Natural killer cell treated with Interleukin-12 subunit alpha and Interleukin-12 subunit beta and Interleukin-15 and Interleukin-18, amount 100 ng/mL, for 72 hours (primary cell): ENCODE measurements around the gene RAB30. TPM values are rescaled to one million over a fixed set of nuclear protein-coding genes. Genes with fewer than 3 reads are reported as not detected.
A peak's percentile ranks its signal among the peaks of the same experiment; 100 is the strongest.
"Not testable (repeated sequence)": the region's sequence is repeated elsewhere in the genome, so short reads cannot be mapped to it uniquely, and the experiment has no call there.

Experiments
- ATAC-seq, 2 donors: fragments of 150-1000 bp; cut with Tn5 transposase in 1 of 2; sonication (Bioruptor Pico), chemical (Tn5 transposase) in 1 of 2; 2 replicates each; pipeline ENCODE4 v1.10.0; 2021
- DNase-seq: peaks from one replicate; pipeline ENCODE4 v3.0.0; 2022; ENCODE audit warnings: low spot score
- H3K27ac Mint-ChIP-seq, 2 donors: 1 replicate in 1 of 2; 2 replicates in 1 of 2; pipeline ENCODE4 v1.8.0; 2022; ENCODE audit warnings: mixed read lengths in 2 of 2, mild to moderate bottlenecking in 1 of 2, moderate library complexity in 1 of 2
- H3K27me3 Mint-ChIP-seq, 2 donors: 1 replicate in 1 of 2; 2 replicates in 1 of 2; pipeline ENCODE4 v1.8.0; 2022; ENCODE audit warnings: mixed read lengths in 2 of 2
- H3K36me3 Mint-ChIP-seq: one replicate; pipeline ENCODE4 v1.8.0; 2022; ENCODE audit warnings: mixed read lengths
- H3K4me1 Mint-ChIP-seq, 2 donors: 1 replicate in 1 of 2; 2 replicates in 1 of 2; pipeline ENCODE4 v1.8.0; 2022; ENCODE audit warnings: low read depth in 2 of 2, mixed read lengths in 2 of 2, mild to moderate bottlenecking in 1 of 2
- H3K4me3 Mint-ChIP-seq: one replicate; pipeline ENCODE4 v1.8.0; 2022; ENCODE audit warnings: mixed read lengths
- H3K9me3 Mint-ChIP-seq: 2 replicates; pipeline ENCODE4 v1.8.0; 2022; ENCODE audit warnings: mixed read lengths
- total RNA-seq, 2 donors: library from RNA; stranded (reverse); gene quantifications; one replicate each; pipeline ENCODE4 v1.2.3, GENCODE V29; 2022

The RAB30 gene
- total RNA-seq, 2 donors from 2014 or later, result 5.7 to 10.5 TPM

DNA sequence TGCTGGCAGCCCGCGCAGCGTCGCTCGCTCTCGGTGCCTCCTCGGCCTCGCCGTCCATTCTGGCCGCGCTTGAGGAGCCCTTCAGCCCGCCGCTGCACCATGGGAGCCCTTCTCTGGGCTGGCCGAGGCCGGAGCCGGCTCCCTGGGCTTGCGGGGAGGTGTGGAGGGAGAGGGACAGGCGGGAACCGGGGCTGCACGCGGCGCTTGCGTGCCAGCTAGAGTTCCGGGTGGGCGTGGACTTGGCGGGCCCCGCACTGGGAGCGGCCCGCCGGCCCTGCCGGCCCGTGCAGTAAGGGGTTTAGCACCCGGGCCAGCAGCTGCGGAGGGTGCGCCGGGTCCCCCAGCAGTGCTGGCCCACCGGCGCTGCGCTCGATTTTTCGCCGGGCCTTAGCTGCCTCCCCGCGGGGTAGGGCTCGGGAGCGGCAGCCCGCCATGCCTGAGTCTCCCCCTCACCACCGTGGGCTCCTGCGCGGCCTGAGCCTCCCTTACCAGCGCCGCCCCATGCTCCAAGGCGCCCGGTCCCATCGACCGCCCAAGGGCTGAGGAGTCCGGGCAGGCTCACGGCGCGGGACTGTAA is 101.1 kb downstream of the RAB30 start:
- not testable (repeated sequence) for ATAC-seq, H3K27me3 Mint-ChIP-seq, H3K36me3 Mint-ChIP-seq, H3K9me3 Mint-ChIP-seq, DNase-seq, H3K27ac Mint-ChIP-seq, H3K4me3 Mint-ChIP-seq
- peaks cover 13 to 21% of the 10 kb centered on the region in 2 donors for H3K4me1 Mint-ChIP-seq

DNA sequence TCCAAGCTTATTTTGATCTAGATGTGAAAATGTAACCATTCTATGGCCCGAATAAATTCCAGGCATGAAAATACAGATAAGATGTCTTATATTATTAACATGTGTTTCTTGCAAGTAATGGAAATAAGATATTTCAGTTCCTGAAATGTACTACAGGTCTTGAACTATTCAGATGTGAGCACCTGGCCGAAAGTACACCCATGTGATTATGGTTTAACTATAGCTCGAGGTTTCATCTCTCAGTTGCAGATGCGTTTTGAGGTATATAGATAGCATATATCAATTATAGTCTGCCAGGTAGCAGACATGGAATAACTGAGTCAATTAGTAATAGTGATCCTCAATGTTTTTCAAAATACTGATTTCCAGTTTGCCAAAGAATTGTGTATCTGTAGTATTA is 101.9 kb downstream of the RAB30 start:
- Mint-ChIP-seq H3K4me1 (peaks cover 13 to 26% of the 10 kb centered on the region in 2 donors), H3K27me3 (no peaks in the 10 kb centered on the region), H3K9me3 (no peaks in the 10 kb centered on the region), H3K27ac (no peak overlapping the region), H3K36me3 (peaks cover 5% of the 10 kb centered on the region), H3K4me3 (peak overlapping the region; percentile 30)
- DNase-seq (no peak), ATAC-seq (no peak)

DNA sequence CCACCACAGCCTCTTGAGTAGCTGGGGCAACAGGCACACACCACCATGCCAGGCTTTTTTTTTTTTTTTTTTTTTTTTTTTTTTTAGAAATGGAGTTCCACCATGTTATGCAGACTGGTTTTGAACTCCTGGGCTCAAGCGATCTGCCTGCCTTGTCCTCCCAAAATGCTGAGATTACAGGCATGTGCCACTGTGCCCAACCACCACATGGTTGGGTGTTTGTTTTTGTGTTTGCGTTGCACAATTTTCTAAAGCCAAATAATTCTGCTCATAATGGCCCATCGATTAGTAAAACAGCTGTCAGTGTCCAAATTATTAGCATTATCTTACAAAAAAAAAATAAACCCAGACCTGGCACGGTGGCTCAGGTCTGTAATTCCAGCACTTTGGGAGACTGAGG is 104.3 kb downstream of the RAB30 start:
- Mint-ChIP-seq H3K9me3 (no peaks in the 10 kb centered on the region), H3K4me3 (no peak overlapping the region), H3K36me3 (peaks cover 5% of the 10 kb centered on the region), H3K4me1 (peaks cover 15 to 37% of the 10 kb centered on the region in 2 donors), H3K27ac (no peak overlapping the region), H3K27me3 (no peaks in the 10 kb centered on the region)
- DNase-seq (no peak), ATAC-seq (no peak)

DNA sequence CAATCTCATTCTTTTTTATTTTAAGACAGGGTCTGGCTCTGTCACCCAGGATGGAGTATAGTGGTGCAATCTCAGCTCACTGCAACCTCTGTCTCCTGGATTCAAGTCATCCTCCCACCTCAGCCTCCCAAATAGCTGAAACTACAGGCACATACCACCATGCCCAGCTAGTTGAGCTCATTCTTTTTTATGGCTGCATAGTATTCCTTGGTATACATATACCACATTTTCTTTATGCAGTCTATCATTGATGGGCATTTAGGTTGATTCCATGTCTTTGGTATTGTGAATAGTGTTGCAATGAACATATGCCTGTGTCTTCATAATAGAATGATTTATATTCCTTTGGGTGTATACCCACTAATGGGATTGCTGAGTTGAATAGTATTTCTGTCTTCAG is 109.7 kb downstream of the RAB30 start:
- DNase-seq, ATAC-seq, H3K27me3 Mint-ChIP-seq: not testable (repeated sequence)

DNA sequence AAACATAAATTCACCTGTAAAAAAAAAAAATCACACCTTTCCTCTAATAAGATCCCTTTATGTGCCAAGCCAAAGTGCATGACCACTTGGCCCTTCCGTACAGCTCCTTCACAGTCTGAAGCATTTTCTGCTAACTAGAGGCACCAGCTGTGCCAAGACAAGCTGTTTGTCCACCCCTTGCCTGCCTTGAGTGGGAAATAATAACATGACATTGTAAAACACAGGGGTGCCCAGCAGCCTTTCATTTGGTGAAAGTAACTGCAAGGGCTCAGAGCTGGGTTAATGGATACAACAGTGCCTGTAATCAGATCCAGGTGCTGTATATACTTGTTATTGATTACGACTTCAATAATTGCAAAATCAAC is 110.9 kb downstream of the RAB30 start:
- Mint-ChIP-seq H3K4me1 (peaks cover 35 to 50% of the 10 kb centered on the region in 2 donors), H3K9me3 (no peaks in the 10 kb centered on the region), H3K4me3 (peak overlapping the region; percentile 68), H3K36me3 (peaks cover 12% of the 10 kb centered on the region), H3K27me3 (no peaks in the 10 kb centered on the region), H3K27ac (peak overlapping the region; percentile 68 to 79)
- ATAC-seq, result no peak
- no peak for DNase-seq

More for the DNA sequence above, 109.7 kb downstream of the RAB30 start:
- peaks cover 10% of the 10 kb centered on the region for H3K36me3 Mint-ChIP-seq
- H3K27ac Mint-ChIP-seq, H3K9me3 Mint-ChIP-seq, H3K4me3 Mint-ChIP-seq: not testable (repeated sequence)
- peaks cover 28 to 49% of the 10 kb centered on the region in 2 donors for H3K4me1 Mint-ChIP-seq

DNA sequence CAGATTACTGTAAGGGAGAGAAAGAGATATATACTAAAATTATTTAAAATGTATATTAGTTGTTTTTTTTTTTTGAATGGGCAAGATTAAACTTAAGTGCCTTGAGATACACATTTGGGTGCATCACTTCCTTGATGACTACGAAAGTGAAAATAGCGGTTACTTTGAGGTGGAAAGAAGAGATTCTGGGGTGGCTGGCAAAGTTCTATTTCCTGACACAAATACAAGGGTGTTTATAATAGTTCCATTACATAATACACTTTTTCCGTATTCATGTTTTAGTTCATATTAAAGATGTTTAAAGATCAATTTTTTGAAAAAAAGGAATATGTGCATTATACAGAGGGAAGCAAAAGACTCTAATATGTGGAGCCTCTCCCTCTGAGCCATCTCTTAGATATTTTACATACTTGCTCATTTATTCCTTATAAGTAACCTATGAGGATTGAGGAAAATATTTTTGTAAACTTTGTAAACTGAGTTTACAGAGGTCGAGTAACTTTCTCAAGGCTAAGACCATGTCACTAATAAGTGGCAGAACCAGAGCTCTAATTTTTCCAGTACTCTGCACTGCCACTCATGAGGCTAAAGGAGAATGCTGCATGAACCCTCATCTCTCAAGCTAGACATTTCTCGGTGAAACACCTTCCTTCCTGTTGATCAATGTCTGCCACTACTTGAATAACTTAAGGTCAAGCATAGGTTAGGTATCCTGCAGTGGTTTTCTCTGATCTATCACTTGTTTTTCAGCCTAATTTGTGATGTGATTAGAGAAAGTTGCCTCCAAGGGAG is 111.5 kb downstream of the RAB30 start:
- DNase-seq (no peak), ATAC-seq (peak; percentile 73 to 85)
- Mint-ChIP-seq H3K27me3 (no peaks in the 10 kb centered on the region), H3K27ac (peak overlapping the region; percentile 68 to 79), H3K36me3 (peaks cover 12% of the 10 kb centered on the region), H3K4me3 (peak overlapping the region; percentile 68), H3K4me1 (peaks cover 40 to 50% of the 10 kb centered on the region in 2 donors), H3K9me3 (peaks cover 3% of the 10 kb centered on the region)

DNA sequence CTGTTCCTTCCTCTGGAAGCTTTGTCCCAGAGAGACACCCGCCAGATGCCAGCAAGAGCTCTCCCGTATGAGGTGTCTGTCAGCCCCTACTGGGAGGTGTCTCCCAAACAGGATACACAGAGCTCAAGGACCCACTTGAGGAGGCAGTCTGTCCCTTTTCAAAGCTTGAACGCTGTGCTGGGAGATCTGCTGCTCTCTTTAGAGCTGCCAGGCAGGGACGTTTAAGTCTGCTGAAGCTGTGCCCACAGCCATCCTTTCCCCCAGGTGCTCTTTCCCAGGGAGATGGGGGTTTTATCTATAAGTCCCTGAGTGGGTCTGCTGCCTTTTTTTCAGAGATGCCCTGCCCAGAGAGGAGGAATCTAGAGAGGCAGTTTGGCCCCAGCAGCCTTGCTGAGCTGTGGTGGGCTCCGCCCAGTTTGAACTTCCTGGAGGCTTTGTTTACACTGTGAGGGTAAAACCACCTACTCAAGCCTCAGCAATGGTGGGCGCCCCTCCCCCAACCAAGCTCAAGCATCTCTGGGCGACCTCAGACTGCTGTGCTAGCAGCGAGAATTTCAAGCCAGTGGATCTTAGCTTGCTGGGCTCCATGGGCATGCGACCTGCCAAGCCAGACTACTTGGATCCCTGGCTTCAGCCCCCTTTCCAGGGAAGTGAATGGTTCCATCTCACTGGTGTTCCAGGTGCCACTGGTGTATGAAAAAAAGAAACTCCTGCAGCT is 115.8 kb downstream of the RAB30 start:
- not testable (repeated sequence) for H3K27me3 Mint-ChIP-seq, H3K4me3 Mint-ChIP-seq, DNase-seq
- H3K4me1 Mint-ChIP-seq, result peaks cover 39 to 44% of the 10 kb centered on the region in 2 donors
- H3K36me3 Mint-ChIP-seq, result peaks cover 46% of the 10 kb centered on the region
- peak overlapping the region; percentile 47 to 71 for H3K27ac Mint-ChIP-seq
- peaks cover 32% of the 10 kb centered on the region for H3K9me3 Mint-ChIP-seq
- ATAC-seq, result peak in 1 of 2 donors; percentile 49

DNA sequence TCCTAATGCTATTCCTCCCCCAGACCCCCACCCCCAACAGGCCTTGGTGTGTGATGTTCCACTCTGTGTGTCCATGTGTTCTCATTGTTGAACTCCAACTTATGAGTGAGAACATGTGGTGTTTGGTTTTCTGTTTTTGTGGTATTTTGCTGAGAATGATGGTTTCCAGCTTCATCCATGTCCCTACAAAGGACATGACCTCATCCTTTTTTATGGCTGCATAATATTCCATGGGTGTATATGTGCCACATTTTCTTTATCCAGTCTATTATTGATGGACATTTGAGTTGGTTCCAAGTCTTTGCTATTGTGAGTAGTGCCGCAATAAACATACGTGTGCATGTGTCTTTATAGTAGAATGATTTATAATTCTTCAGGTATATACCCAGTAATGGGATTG is 121.2 kb downstream of the RAB30 start:
- not testable (repeated sequence) for H3K27me3 Mint-ChIP-seq, ATAC-seq, H3K27ac Mint-ChIP-seq, H3K4me3 Mint-ChIP-seq, DNase-seq
- H3K4me1 Mint-ChIP-seq, result peaks cover 14 to 15% of the 10 kb centered on the region in 2 donors
- peaks cover 32% of the 10 kb centered on the region for H3K9me3 Mint-ChIP-seq
- H3K36me3 Mint-ChIP-seq, result peaks cover 37% of the 10 kb centered on the region

DNA sequence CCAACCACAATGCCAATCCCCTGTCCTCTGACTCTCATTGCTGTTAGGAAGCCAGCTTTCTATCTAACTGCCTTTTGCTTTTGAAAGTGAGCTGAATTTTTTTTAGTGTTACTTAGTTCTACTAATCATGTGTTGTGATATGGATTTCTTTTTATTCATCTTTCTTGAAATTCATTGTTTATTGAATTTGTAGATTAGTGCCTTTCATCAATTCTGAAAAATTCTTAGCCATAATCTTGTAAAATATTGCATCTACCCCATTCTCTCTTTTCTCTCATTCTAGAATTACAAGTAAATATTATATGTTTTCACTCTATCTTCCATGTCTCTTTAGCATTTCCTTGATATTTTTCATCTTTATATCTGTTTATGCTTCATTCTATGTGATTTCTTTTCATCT is 122.3 kb downstream of the RAB30 start:
- H3K4me1 Mint-ChIP-seq, result peaks cover 5 to 6% of the 10 kb centered on the region in 2 donors
- DNase-seq, result no peak
- H3K4me3 Mint-ChIP-seq, result no peak overlapping the region
- peaks cover 26% of the 10 kb centered on the region for H3K36me3 Mint-ChIP-seq
- no peak for ATAC-seq
- H3K27me3 Mint-ChIP-seq, result no peaks in the 10 kb centered on the region
- no peak overlapping the region for H3K27ac Mint-ChIP-seq
- H3K9me3 Mint-ChIP-seq, result peaks cover 22% of the 10 kb centered on the region

DNA sequence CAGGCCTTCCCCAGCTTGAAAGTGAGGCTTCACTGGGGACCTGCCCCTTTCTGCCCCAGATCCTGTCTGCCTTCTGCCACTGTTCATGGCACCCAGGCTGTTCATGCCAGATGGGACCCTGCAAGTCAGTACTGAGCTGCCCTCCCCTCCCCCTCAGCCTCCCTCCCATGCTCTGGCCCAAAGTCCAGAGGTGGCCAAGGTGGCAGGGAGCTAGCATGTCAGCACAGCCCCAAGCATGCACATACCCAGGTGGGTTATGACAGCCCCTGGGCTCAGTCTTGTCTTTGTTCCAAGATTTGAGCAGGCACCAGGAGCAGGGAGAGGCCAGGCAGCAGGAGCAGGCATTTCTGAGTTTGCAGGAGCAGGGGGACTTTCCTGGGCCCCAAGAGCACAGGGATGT is 126.0 kb downstream of the RAB30 start:
- ATAC-seq, result no peak
- H3K27ac Mint-ChIP-seq, result no peak overlapping the region

DNA sequence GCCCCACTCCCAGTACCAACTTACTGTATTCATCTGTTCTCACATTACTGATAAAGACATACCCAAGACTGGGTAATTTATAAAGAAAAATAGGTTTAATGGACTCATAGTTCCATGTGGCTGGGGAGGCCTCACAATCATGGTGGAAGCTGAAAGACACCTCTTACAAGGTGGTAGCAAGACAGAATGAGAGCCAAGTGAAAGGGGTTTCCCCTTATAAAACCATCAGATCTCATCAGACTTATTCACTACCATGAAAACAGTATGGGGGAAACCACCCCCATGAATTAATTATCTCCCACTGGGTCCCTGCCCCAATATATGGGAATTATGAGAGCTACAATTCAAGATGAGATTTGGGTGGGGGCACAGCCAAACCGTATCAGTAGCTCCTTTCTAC is 126.7 kb downstream of the RAB30 start:
- H3K4me1 Mint-ChIP-seq, H3K4me3 Mint-ChIP-seq, H3K27ac Mint-ChIP-seq, H3K36me3 Mint-ChIP-seq, DNase-seq, H3K9me3 Mint-ChIP-seq, ATAC-seq, H3K27me3 Mint-ChIP-seq: not testable (repeated sequence)

More for the DNA sequence above, 126.0 kb downstream of the RAB30 start:
- peaks cover 3% of the 10 kb centered on the region for H3K9me3 Mint-ChIP-seq
- peaks cover 3% of the 10 kb centered on the region for H3K36me3 Mint-ChIP-seq
- H3K4me1 Mint-ChIP-seq, result peaks cover 0 to 1% of the 10 kb centered on the region in 2 donors
- H3K27me3 Mint-ChIP-seq, result no peaks in the 10 kb centered on the region
- H3K4me3 Mint-ChIP-seq, result no peak overlapping the region
- no peak for DNase-seq

DNA sequence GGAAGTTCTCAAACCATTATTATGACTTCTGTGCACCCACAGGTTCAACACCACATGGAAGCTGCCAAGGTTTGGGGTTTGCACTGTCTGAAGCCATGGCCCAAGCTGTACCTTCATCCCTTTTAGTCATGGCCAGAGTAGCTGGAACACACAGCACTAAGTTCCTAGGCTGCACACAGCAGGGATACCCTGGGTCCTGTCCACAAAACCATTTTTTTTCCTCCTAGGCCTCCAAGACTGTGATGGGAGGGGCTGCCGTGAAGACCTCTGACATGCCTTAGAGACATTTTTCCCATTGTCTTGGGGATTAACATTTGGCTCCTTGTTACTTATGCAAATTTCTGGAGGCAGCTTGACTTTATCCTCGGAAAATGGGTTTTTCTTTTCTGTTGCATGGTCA is 127.5 kb downstream of the RAB30 start:
- Mint-ChIP-seq H3K4me3 (no peak overlapping the region), H3K27me3 (no peaks in the 10 kb centered on the region), H3K27ac (no peak overlapping the region), H3K9me3 (peaks cover 7% of the 10 kb centered on the region), H3K4me1 (peaks cover 0 to 9% of the 10 kb centered on the region in 2 donors), H3K36me3 (peaks cover 10% of the 10 kb centered on the region)
- DNase-seq, result no peak
- ATAC-seq, result no peak

DNA sequence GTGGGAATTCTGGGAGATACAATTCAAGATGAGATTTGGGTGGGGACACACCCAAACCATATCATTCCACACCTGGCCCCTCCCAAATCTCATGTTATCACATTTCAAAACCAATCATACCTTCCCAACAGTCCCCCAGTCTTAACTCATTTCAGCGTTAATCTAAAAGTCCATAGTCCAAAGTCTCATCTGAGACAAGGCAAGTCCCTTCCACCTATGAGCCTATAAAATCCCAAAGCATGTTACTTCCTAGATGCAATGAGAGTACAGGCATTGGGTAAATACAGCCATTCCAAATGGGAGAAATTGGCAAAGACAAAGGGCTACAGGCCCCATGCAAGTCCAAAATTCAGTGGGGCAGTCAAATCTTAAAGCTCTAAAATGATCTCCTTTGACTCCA is 128.3 kb downstream of the RAB30 start:
- not testable (repeated sequence) for DNase-seq, H3K4me1 Mint-ChIP-seq, H3K9me3 Mint-ChIP-seq, H3K27me3 Mint-ChIP-seq, ATAC-seq, H3K4me3 Mint-ChIP-seq, H3K27ac Mint-ChIP-seq
- peaks cover 10% of the 10 kb centered on the region for H3K36me3 Mint-ChIP-seq

DNA sequence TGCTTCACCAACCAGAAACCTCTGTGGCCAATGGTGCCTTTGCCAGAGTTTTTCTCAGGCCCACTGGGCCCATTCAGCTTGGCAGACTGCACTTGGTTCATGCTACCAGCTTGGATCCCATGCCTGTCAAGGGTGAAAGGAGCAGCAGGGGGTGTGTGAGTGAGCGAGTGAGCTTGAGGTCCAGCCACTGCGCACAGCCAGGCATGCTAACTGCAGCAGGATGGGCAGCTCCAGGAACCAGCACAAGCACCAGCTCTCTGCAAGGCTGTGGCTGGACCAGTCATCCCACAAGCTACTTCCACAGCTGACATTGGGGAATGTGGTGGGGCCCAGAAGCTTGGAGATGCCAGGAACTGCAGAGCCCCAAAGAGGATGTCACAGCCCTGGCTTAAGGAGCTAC is 129.3 kb downstream of the RAB30 start:
- peaks cover 7% of the 10 kb centered on the region for H3K9me3 Mint-ChIP-seq
- H3K36me3 Mint-ChIP-seq, result peaks cover 10% of the 10 kb centered on the region
- no peak overlapping the region for H3K27ac Mint-ChIP-seq
- no peak overlapping the region for H3K4me3 Mint-ChIP-seq
- ATAC-seq (no peak), DNase-seq (no peak)
- peaks cover 0 to 9% of the 10 kb centered on the region in 2 donors for H3K4me1 Mint-ChIP-seq
- H3K27me3 Mint-ChIP-seq, result no peaks in the 10 kb centered on the region
